ENCODE results near the gene ALDH1L1. TPM values are rescaled to one million over a fixed set of nuclear protein-coding genes. Genes with fewer than 3 reads are reported as not detected.

The ALDH1L1 gene
- total RNA-seq, 4 donors from 2014 or later, result 5.9 to 32.2 (median 16.1) TPM

GRCh38 chr3:126213379-126214028, 33.1 kb upstream of the ALDH1L1 start:
- 17% methylated on average over 38 of the region's 50 CpGs; no CpG with 5 or more reads in 1 of the 2 donors for WGBS, 2 donors (ENCODE audit: low coverage in 1 of 2)
- DNase-seq, result no peak
- peaks cover 60% of the 10 kb centered on the region for H3K27me3 ChIP-seq
- H3K27ac ChIP-seq, result peak overlapping the region in 3 of 4 donors; percentile 23 to 50 (median 42)
- H3K36me3 ChIP-seq, result no peaks in the 10 kb centered on the region
- in situ Hi-C loops (cut with MboI; ENCODE audit: low pct_ligation_motif_present in 1 of 4, low pct_unique_long_range_greater_than_20kb in 1 of 4, low sequenced_read_pairs in 3 of 4), result no loop called here
- H3K4me1 ChIP-seq, result peaks cover 5 to 19% (median 8%) of the 10 kb centered on the region in 4 donors
- no peaks in the 10 kb centered on the region for H3K9me3 ChIP-seq
- H3K4me3 ChIP-seq, result peak overlapping the region; percentile 24 to 57 (median 37)
- TF ChIP-seq POLR2A (IDR thresholded peaks at IDR 0.05) (no peak), CTCF (IDR thresholded peaks at IDR 0.05) (peak in 1 of 5 experiments; percentile 4)
- intact Hi-C loops (cut with DNase I; ENCODE audit: low total_unique reads), result no loop called here

GRCh38 chr3:126212620-126213378, 32.4 kb upstream of the ALDH1L1 start:
- TF ChIP-seq POLR2A (IDR thresholded peaks at IDR 0.05) (no peak), CTCF (IDR thresholded peaks at IDR 0.05) (peak; percentile 27 to 50 (median 36)), EP300 (IDR thresholded peaks at IDR 0.05; ENCODE audit: low read depth) (no peak), POLR2AphosphoS5 (IDR thresholded peaks at IDR 0.05) (no peak)
- H3K4me1 ChIP-seq, result peaks cover 5 to 24% (median 8%) of the 10 kb centered on the region in 4 donors
- intact Hi-C loops (cut with DNase I; ENCODE audit: low total_unique reads) (no loop called here), in situ Hi-C loops (cut with MboI; ENCODE audit: low pct_ligation_motif_present in 1 of 4, low pct_unique_long_range_greater_than_20kb in 1 of 4, low sequenced_read_pairs in 3 of 4) (no loop called here)
- H3K9me3 ChIP-seq, result no peaks in the 10 kb centered on the region
- peak; percentile 15 for DNase-seq
- 2 to 21% methylated on average over 4 to 35 of the region's 57 CpGs for WGBS, 2 donors (ENCODE audit: low coverage in 1 of 2)
- peak overlapping the region; percentile 24 to 57 (median 37) for H3K4me3 ChIP-seq
- H3K27me3 ChIP-seq, result peaks cover 55% of the 10 kb centered on the region
- peak overlapping the region in 3 of 4 donors; percentile 23 to 50 (median 42) for H3K27ac ChIP-seq
- H3K36me3 ChIP-seq, result no peaks in the 10 kb centered on the region

- H3K36me3 ChIP-seq, result no peaks in the 10 kb centered on the region
- TF ChIP-seq POLR2A (IDR thresholded peaks at IDR 0.05) (no peak), POLR2AphosphoS5 (IDR thresholded peaks at IDR 0.05) (no peak), EP300 (IDR thresholded peaks at IDR 0.05; ENCODE audit: low read depth) (no peak), CTCF (IDR thresholded peaks at IDR 0.05) (no peak)
- 54 to 65% methylated on average over 2 of the region's 2 CpGs for WGBS, 2 donors (ENCODE audit: low coverage in 1 of 2)
- intact Hi-C loops (cut with DNase I; ENCODE audit: low total_unique reads) (no loop called here), in situ Hi-C loops (cut with MboI; ENCODE audit: low pct_ligation_motif_present in 1 of 4, low pct_unique_long_range_greater_than_20kb in 1 of 4, low sequenced_read_pairs in 3 of 4) (no loop called here)
- peaks cover 5 to 24% (median 8%) of the 10 kb centered on the region in 4 donors for H3K4me1 ChIP-seq
- no peak overlapping the region for H3K27ac ChIP-seq
- no peaks in the 10 kb centered on the region for H3K9me3 ChIP-seq
- H3K27me3 ChIP-seq, result peaks cover 49% of the 10 kb centered on the region
- no peak for DNase-seq
- peak overlapping the region in 1 of 4 donors; percentile 57 for H3K4me3 ChIP-seq
Measured at GRCh38 chr3:126212250-126212619, 31.8 kb upstream of the ALDH1L1 start.

GRCh38 chr3:126211569-126211968, 31.2 kb upstream of the ALDH1L1 start:
- H3K27ac ChIP-seq, result no peak overlapping the region
- no peaks in the 10 kb centered on the region for H3K36me3 ChIP-seq
- WGBS, 2 donors (ENCODE audit: low coverage in 1 of 2), result 89% methylated on average over 7 of the region's 7 CpGs; no CpG with 5 or more reads in 1 of the 2 donors
- TF ChIP-seq CTCF (IDR thresholded peaks at IDR 0.05), result no peak
- no peak for TF ChIP-seq POLR2AphosphoS5 (IDR thresholded peaks at IDR 0.05)
- TF ChIP-seq POLR2A (IDR thresholded peaks at IDR 0.05), result no peak
- TF ChIP-seq EP300 (IDR thresholded peaks at IDR 0.05; ENCODE audit: low read depth), result no peak
- in situ Hi-C loops (cut with MboI; ENCODE audit: low pct_ligation_motif_present in 1 of 4, low pct_unique_long_range_greater_than_20kb in 1 of 4, low sequenced_read_pairs in 3 of 4), result no loop called here
- H3K4me3 ChIP-seq, result no peak overlapping the region
- DNase-seq, result no peak
- peaks cover 5 to 24% (median 8%) of the 10 kb centered on the region in 4 donors for H3K4me1 ChIP-seq
- H3K9me3 ChIP-seq, result no peaks in the 10 kb centered on the region
- peaks cover 43% of the 10 kb centered on the region for H3K27me3 ChIP-seq
- intact Hi-C loops (cut with DNase I; ENCODE audit: low total_unique reads), result no loop called here

Measured in transverse colon (tissue), 4 donors.